ENCODE data around the gene IGF2.

DNA sequence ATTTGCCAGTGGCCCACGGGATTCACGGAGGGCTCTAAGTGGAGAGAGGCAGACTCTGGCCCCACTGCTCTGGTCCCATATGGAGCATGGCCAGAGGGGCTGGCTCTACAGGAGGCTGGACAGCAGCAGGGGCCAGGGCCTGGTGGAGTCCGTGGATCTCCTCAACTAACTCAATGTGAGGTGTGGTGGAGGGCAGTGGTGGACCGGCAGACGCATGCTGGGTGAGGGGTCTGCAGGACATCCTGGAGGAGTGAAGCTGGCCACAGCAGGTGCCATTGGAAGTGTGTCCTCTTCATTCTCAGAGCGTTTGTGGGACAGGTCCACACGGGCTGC is 15.6 kb downstream of the IGF2 start:
- TF ChIP-seq, protein P1, sequence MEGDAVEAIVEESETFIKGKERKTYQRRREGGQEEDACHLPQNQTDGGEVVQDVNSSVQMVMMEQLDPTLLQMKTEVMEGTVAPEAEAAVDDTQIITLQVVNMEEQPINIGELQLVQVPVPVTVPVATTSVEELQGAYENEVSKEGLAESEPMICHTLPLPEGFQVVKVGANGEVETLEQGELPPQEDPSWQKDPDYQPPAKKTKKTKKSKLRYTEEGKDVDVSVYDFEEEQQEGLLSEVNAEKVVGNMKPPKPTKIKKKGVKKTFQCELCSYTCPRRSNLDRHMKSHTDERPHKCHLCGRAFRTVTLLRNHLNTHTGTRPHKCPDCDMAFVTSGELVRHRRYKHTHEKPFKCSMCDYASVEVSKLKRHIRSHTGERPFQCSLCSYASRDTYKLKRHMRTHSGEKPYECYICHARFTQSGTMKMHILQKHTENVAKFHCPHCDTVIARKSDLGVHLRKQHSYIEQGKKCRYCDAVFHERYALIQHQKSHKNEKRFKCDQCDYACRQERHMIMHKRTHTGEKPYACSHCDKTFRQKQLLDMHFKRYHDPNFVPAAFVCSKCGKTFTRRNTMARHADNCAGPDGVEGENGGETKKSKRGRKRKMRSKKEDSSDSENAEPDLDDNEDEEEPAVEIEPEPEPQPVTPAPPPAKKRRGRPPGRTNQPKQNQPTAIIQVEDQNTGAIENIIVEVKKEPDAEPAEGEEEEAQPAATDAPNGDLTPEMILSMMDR (IDR thresholded peaks at IDR 0.05; ENCODE audit: extremely low read depth in 1 of 2, insufficient read depth in 1 of 2, low read depth in 1 of 2, low read length in 2 of 2) = no peak
- no peak for TF ChIP-seq EZH2 (IDR thresholded peaks at IDR 0.05; ENCODE audit: borderline replicate concordance, low read depth, low read length, severe bottlenecking)
- TF ChIP-seq POLR2AphosphoS5 (IDR thresholded peaks at IDR 0.05; ENCODE audit: insufficient read depth, low read depth, low read length) = no peak
